ENCODE data around the gene MYO18A.

Gene MYO18A

DNA sequence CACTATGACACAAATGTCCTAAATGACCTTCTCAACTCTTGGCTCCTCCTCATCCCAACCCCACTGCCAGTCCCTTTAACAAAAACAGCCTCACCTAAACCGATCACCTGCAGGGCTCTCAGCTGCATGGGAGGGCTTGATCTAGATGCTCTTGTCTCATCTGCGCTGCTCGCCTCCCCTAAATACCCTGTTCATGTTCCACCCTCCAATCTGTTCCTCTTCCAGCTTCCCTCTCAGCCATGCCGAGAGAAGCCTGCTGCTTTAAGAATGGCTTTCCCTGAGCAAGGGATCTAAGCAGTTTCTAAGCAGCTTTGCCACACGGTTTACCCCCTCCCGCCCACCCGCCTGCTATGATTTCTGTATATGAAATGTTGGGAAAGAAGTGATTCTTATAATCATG is 113.6 kb downstream of the MYO18A start:
- no peak overlapping the region for H3K4me3 ChIP-seq (ENCODE audit: insufficient read depth in 1 of 2, low read depth in 1 of 2, low read length in 2 of 2)
- H3K27me3 ChIP-seq (ENCODE audit: control insufficient read depth in 1 of 2, insufficient read depth in 1 of 2, low read length in 2 of 2): peaks cover 29 to 74% of the 10 kb centered on the region in 2 experiments
- H3K14ac ChIP-seq (ENCODE audit: low read length in 2 of 2): no peak overlapping the region
- H3K27ac ChIP-seq (ENCODE audit: low read length, poor library complexity, severe bottlenecking): no peak overlapping the region
- H2BK120ac ChIP-seq (ENCODE audit: low read depth, low read length): no peak overlapping the region
- H2BK12ac ChIP-seq (ENCODE audit: low read length in 2 of 2): no peak overlapping the region
- no peak overlapping the region for H4K8ac ChIP-seq (ENCODE audit: low read length)
- H3K36me3 ChIP-seq (ENCODE audit: control insufficient read depth in 1 of 2, insufficient read depth in 2 of 2, low read depth in 1 of 2, low read length in 2 of 2): no peaks in the 10 kb centered on the region
- H2AFZ ChIP-seq (ENCODE audit: low read depth, low read length): no peak overlapping the region
- no peak overlapping the region for H2BK5ac ChIP-seq (ENCODE audit: low read depth, low read length, poor library complexity, severe bottlenecking)
- H3K9me3 ChIP-seq (ENCODE audit: control insufficient read depth, low read length): no peaks in the 10 kb centered on the region
- no peak overlapping the region for H3K18ac ChIP-seq (ENCODE audit: low read depth in 1 of 2, low read length in 2 of 2)
- DNase-seq: no peak
- H3K9ac ChIP-seq (ENCODE audit: low read length): no peak overlapping the region
- H3K79me1 ChIP-seq (replicated peaks; ENCODE audit: low read length, poor library complexity, severe bottlenecking): no peaks in the 10 kb centered on the region
- H3K23ac ChIP-seq (ENCODE audit: low read length in 2 of 2): no peak overlapping the region
- no peak overlapping the region for H2AK5ac ChIP-seq (ENCODE audit: low read length, severe bottlenecking)
- H3K4me2 ChIP-seq (ENCODE audit: low read length, poor library complexity, severe bottlenecking): no peak overlapping the region
- H3K4ac ChIP-seq (ENCODE audit: low read depth in 1 of 2, low read length in 2 of 2): no peak overlapping the region
- no peak overlapping the region for H2BK15ac ChIP-seq (ENCODE audit: low read depth, poor library complexity, severe bottlenecking)
- WGBS: 89% methylated on average over 4 of the region's 7 CpGs
- no peaks in the 10 kb centered on the region for H3K4me1 ChIP-seq (ENCODE audit: control insufficient read depth, insufficient read depth, low read depth, low read length)
- no peak overlapping the region for H4K91ac ChIP-seq (ENCODE audit: low read length)

DNA sequence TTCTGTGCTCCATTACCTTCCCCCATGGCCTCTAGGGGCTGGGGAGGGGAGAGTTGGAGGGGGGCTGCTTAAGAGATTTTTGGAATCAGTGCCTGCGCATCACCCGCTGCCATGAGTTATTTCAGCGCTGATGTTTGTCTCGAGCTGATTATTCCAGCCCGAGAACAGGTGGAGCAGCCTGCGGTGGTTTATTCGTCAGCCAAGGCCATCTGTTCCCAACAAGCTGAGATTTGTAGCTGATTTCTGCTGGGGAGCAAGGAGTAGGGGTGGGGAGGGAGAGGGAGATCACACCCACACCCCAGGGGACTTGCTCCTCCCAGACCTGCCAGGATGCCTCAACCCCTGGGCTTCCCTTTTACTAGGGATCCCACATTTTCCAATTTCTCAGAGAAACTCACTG is 114.2 kb downstream of the MYO18A start:
- Histone ChIP-seq H3K4me2 (ENCODE audit: low read length, poor library complexity, severe bottlenecking) (no peak overlapping the region), H4K8ac (ENCODE audit: low read length) (no peak overlapping the region), H3K27me3 (ENCODE audit: control insufficient read depth in 1 of 2, insufficient read depth in 1 of 2, low read length in 2 of 2) (peaks cover 23 to 74% of the 10 kb centered on the region in 2 experiments), H3K14ac (ENCODE audit: low read length in 2 of 2) (no peak overlapping the region), H2BK15ac (ENCODE audit: low read depth, poor library complexity, severe bottlenecking) (no peak overlapping the region), H3K4me1 (ENCODE audit: control insufficient read depth, insufficient read depth, low read depth, low read length) (no peaks in the 10 kb centered on the region), H3K36me3 (ENCODE audit: control insufficient read depth in 1 of 2, insufficient read depth in 2 of 2, low read depth in 1 of 2, low read length in 2 of 2) (no peaks in the 10 kb centered on the region), H3K79me1 (replicated peaks; ENCODE audit: low read length, poor library complexity, severe bottlenecking) (no peaks in the 10 kb centered on the region), H3K27ac (ENCODE audit: low read length, poor library complexity, severe bottlenecking) (no peak overlapping the region), H2BK12ac (ENCODE audit: low read length in 2 of 2) (no peak overlapping the region), H2AK5ac (ENCODE audit: low read length, severe bottlenecking) (no peak overlapping the region), H3K4ac (ENCODE audit: low read depth in 1 of 2, low read length in 2 of 2) (no peak overlapping the region), H3K23ac (ENCODE audit: low read length in 2 of 2) (no peak overlapping the region), H3K18ac (ENCODE audit: low read depth in 1 of 2, low read length in 2 of 2) (no peak overlapping the region), H2BK5ac (ENCODE audit: low read depth, low read length, poor library complexity, severe bottlenecking) (no peak overlapping the region), H3K4me3 (ENCODE audit: insufficient read depth in 1 of 2, low read depth in 1 of 2, low read length in 2 of 2) (no peak overlapping the region), H3K9ac (ENCODE audit: low read length) (no peak overlapping the region), H2BK120ac (ENCODE audit: low read depth, low read length) (no peak overlapping the region), H3K9me3 (ENCODE audit: control insufficient read depth, low read length) (no peaks in the 10 kb centered on the region), H2AFZ (ENCODE audit: low read depth, low read length) (no peak overlapping the region), H4K91ac (ENCODE audit: low read length) (no peak overlapping the region)
- WGBS: 87% methylated on average over 7 of the region's 7 CpGs
- DNase-seq: no peak

GRCh38 chr17:29063992-29064391 is 116.2 kb downstream of the MYO18A start:
- no peak for DNase-seq
- 95% methylated on average over 6 of the region's 7 CpGs for WGBS
- Histone ChIP-seq H2BK15ac (ENCODE audit: low read depth, poor library complexity, severe bottlenecking) (no peak overlapping the region), H3K18ac (ENCODE audit: low read depth in 1 of 2, low read length in 2 of 2) (no peak overlapping the region), H3K27ac (ENCODE audit: low read length, poor library complexity, severe bottlenecking) (no peak overlapping the region), H3K27me3 (ENCODE audit: control insufficient read depth in 1 of 2, insufficient read depth in 1 of 2, low read length in 2 of 2) (peaks cover 11 to 69% of the 10 kb centered on the region in 2 experiments), H2BK5ac (ENCODE audit: low read depth, low read length, poor library complexity, severe bottlenecking) (no peak overlapping the region), H3K9ac (ENCODE audit: low read length) (no peak overlapping the region), H4K8ac (ENCODE audit: low read length) (no peak overlapping the region), H2BK120ac (ENCODE audit: low read depth, low read length) (no peak overlapping the region), H4K91ac (ENCODE audit: low read length) (no peak overlapping the region), H2AFZ (ENCODE audit: low read depth, low read length) (no peak overlapping the region), H3K4me1 (ENCODE audit: control insufficient read depth, insufficient read depth, low read depth, low read length) (no peaks in the 10 kb centered on the region), H2AK5ac (ENCODE audit: low read length, severe bottlenecking) (no peak overlapping the region), H3K4ac (ENCODE audit: low read depth in 1 of 2, low read length in 2 of 2) (no peak overlapping the region), H2BK12ac (ENCODE audit: low read length in 2 of 2) (no peak overlapping the region), H3K4me2 (ENCODE audit: low read length, poor library complexity, severe bottlenecking) (no peak overlapping the region), H3K9me3 (ENCODE audit: control insufficient read depth, low read length) (no peaks in the 10 kb centered on the region), H3K4me3 (ENCODE audit: insufficient read depth in 1 of 2, low read depth in 1 of 2, low read length in 2 of 2) (no peak overlapping the region), H3K14ac (ENCODE audit: low read length in 2 of 2) (no peak overlapping the region), H3K23ac (ENCODE audit: low read length in 2 of 2) (no peak overlapping the region), H3K36me3 (ENCODE audit: control insufficient read depth in 1 of 2, insufficient read depth in 2 of 2, low read depth in 1 of 2, low read length in 2 of 2) (no peaks in the 10 kb centered on the region), H3K79me1 (replicated peaks; ENCODE audit: low read length, poor library complexity, severe bottlenecking) (no peaks in the 10 kb centered on the region)

DNA sequence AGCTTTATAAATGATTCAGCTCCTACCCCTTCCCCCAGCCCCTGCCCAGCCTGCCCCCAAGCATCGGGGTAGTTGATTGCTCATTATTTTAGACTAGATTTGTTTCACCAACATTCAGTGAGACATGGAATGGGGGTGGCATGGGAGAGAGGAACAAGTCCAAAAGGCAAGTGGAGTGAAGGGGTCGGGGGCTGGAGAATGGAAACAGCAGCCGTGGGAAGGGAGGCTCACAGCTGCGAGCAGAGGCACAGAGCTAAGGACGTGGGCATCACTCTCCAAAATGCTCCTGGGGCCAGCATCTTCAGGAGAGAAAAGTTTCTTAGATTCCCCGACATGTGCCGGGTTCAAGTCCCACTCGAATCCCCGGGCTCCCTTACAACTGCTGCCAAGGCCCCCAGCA is 118.0 kb downstream of the MYO18A start:
- H2BK120ac ChIP-seq (ENCODE audit: low read depth, low read length): no peak overlapping the region
- no peak overlapping the region for H3K27ac ChIP-seq (ENCODE audit: low read length, poor library complexity, severe bottlenecking)
- H3K9ac ChIP-seq (ENCODE audit: low read length): no peak overlapping the region
- no peak for DNase-seq
- peaks cover 16 to 70% of the 10 kb centered on the region in 2 experiments for H3K27me3 ChIP-seq (ENCODE audit: control insufficient read depth in 1 of 2, insufficient read depth in 1 of 2, low read length in 2 of 2)
- no peaks in the 10 kb centered on the region for H3K36me3 ChIP-seq (ENCODE audit: control insufficient read depth in 1 of 2, insufficient read depth in 2 of 2, low read depth in 1 of 2, low read length in 2 of 2)
- no peak overlapping the region for H2BK12ac ChIP-seq (ENCODE audit: low read length in 2 of 2)
- no peak overlapping the region for H3K4ac ChIP-seq (ENCODE audit: low read depth in 1 of 2, low read length in 2 of 2)
- H2BK15ac ChIP-seq (ENCODE audit: low read depth, poor library complexity, severe bottlenecking): no peak overlapping the region
- H2AK5ac ChIP-seq (ENCODE audit: low read length, severe bottlenecking): no peak overlapping the region
- H3K4me2 ChIP-seq (ENCODE audit: low read length, poor library complexity, severe bottlenecking): no peak overlapping the region
- H3K23ac ChIP-seq (ENCODE audit: low read length in 2 of 2): no peak overlapping the region
- WGBS: 90% methylated on average over 8 of the region's 9 CpGs
- H3K4me1 ChIP-seq (ENCODE audit: control insufficient read depth, insufficient read depth, low read depth, low read length): no peaks in the 10 kb centered on the region
- H2AFZ ChIP-seq (ENCODE audit: low read depth, low read length): no peak overlapping the region
- H4K8ac ChIP-seq (ENCODE audit: low read length): no peak overlapping the region
- H4K91ac ChIP-seq (ENCODE audit: low read length): no peak overlapping the region
- no peaks in the 10 kb centered on the region for H3K79me1 ChIP-seq (replicated peaks; ENCODE audit: low read length, poor library complexity, severe bottlenecking)
- H3K14ac ChIP-seq (ENCODE audit: low read length in 2 of 2): no peak overlapping the region
- H3K4me3 ChIP-seq (ENCODE audit: insufficient read depth in 1 of 2, low read depth in 1 of 2, low read length in 2 of 2): no peak overlapping the region
- no peaks in the 10 kb centered on the region for H3K9me3 ChIP-seq (ENCODE audit: control insufficient read depth, low read length)
- no peak overlapping the region for H3K18ac ChIP-seq (ENCODE audit: low read depth in 1 of 2, low read length in 2 of 2)
- H2BK5ac ChIP-seq (ENCODE audit: low read depth, low read length, poor library complexity, severe bottlenecking): no peak overlapping the region

Measured in mesenchymal stem cell (in vitro differentiated cells and primary cell).